ENCODE data around the gene FBXO30.

Gene FBXO30

GRCh38 chr6:145745861-145746260, 68.7 kb downstream of the FBXO30 start:
- DNase-seq = no peak
- Histone ChIP-seq H3K4me3 (ENCODE audit: low read depth, low read length) (no peak overlapping the region), H3K36me3 (no peaks in the 10 kb centered on the region), H3K27me3 (no peaks in the 10 kb centered on the region), H3K4me1 (no peaks in the 10 kb centered on the region; the same call in 1 of the 2 replicates), H3K9me3 (no peaks in the 10 kb centered on the region)
- no peak for TF ChIP-seq CTCF (IDR thresholded peaks at IDR 0.05; ENCODE audit: low read depth, low read length)

GRCh38 chr6:145744619-145745018, 70.0 kb downstream of the FBXO30 start:
- no peaks in the 10 kb centered on the region for H3K36me3 ChIP-seq
- H3K4me3 ChIP-seq (ENCODE audit: low read depth, low read length) = no peak overlapping the region
- no peaks in the 10 kb centered on the region for H3K9me3 ChIP-seq
- no peaks in the 10 kb centered on the region; the same call in 1 of the 2 replicates for H3K4me1 ChIP-seq
- H3K27me3 ChIP-seq = no peaks in the 10 kb centered on the region
- TF ChIP-seq CTCF (IDR thresholded peaks at IDR 0.05; ENCODE audit: low read depth, low read length) = no peak
- DNase-seq = no peak
